HCT116 (cell line): ENCODE results near the gene AP1G1. TPM values are rescaled to one million over a fixed set of nuclear protein-coding genes. Genes with fewer than 3 reads are reported as not detected.

Experiments used
- ATAC-seq: fragments of 200-7000 bp; cut with Tn5 transposase; 2 replicates; pipeline ENCODE4 v1.9.1; 2020; ENCODE audit warnings: mild to moderate bottlenecking, moderate library complexity
- BruUV-seq: library from RNA; stranded (reverse); fragments of 400-500 nt; replicated peaks from 2 replicates; lab custom pipeline; 2021; lab: Mats Ljungman, UMichigan
- CTCF ChIA-PET: fragments of 300-600 bp; sonication (Branson Sonifier 250); formaldehyde crosslinking; loops from one replicate; lab custom pipeline; 2021; ENCODE audit warnings: antibody characterized with exemption; lab: Charles Lee
- POLR2A ChIA-PET: fragments of 300-600, 350-600 bp; sonication (Branson Sonifier 250); formaldehyde crosslinking; loops from one replicate; lab custom pipeline; 2021; ENCODE audit warnings: antibody characterized with exemption; lab: Charles Lee
- RAD21 ChIA-PET, 2 experiments: fragments of 300-600 bp; sonication (Branson Sonifier 250); formaldehyde crosslinking; loops; one replicate each; lab custom pipeline; 2023; ENCODE audit warnings: low total read pairs in 2 of 2; ENCODE audit not compliant: uncharacterized antibody in 2 of 2, unreplicated experiment in 2 of 2, low non-redundant PET in 1 of 2; lab: Charles Lee
- DNase-seq: peaks from one replicate; pipeline ENCODE4 v3.0.0-alpha.2; 2010; ENCODE audit warnings: low read depth, low spot score
- H2AFZ ChIP-seq: fragments of 200-600 bp; shearing (Covaris generic), sonication (generic); 2 replicates; pipeline ENCODE4 v1.6.1; 2017; ENCODE audit warnings: low read depth, mixed run types, mixed read lengths, antibody characterized with exemption, low read length; ENCODE audit not compliant: poor library complexity, severe bottlenecking
- H3K27ac ChIP-seq: 2 replicates; pipeline ENCODE4 v1.5.1; 2012; ENCODE audit warnings: low read depth, low read length
- H3K27me3 ChIP-seq: fragments of 200-600 bp; sonication (generic); 2 replicates; pipeline ENCODE4 v1.6.1; 2016; ENCODE audit warnings: mixed run types, low read length, mixed read lengths; ENCODE audit not compliant: insufficient read depth
- H3K36me3 ChIP-seq, 2 experiments: fragments of 200-500 bp in 1 of 2; fragments of 200-600 bp in 1 of 2; sonication (Bioruptor generic) in 1 of 2; sonication (generic) in 1 of 2; 2 replicates each; pipeline versions ENCODE4 v1.5.1 to v1.6.1; 2014 to 2016; ENCODE audit warnings: low read length in 2 of 2, inconsistent platforms in 1 of 2, mixed read lengths in 1 of 2, mixed run types in 1 of 2; ENCODE audit not compliant: insufficient read depth in 2 of 2, control insufficient read depth in 1 of 2
- H3K4me1 ChIP-seq, 2 experiments: fragments of 200-600 bp in 1 of 2; sonication (generic) in 1 of 2; 2 replicates each; pipeline versions ENCODE4 v1.5.1 to v1.6.1; 2012 to 2017; ENCODE audit warnings: low read length in 2 of 2, inconsistent platforms in 1 of 2, mild to moderate bottlenecking in 1 of 2, mixed read lengths in 1 of 2, mixed run types in 1 of 2, moderate library complexity in 1 of 2; ENCODE audit not compliant: insufficient read depth in 2 of 2, control insufficient read depth in 1 of 2
- H3K4me2 ChIP-seq: fragments of 200-600 bp; sonication (generic); 2 replicates; pipeline ENCODE4 v1.6.1; 2017; ENCODE audit warnings: mixed run types, low read length, mixed read lengths
- H3K4me3 ChIP-seq, 2 experiments: fragments of 200-600 bp in 1 of 2; sonication (generic) in 1 of 2; replicated peaks in 1 of 2; 2 replicates each; pipeline ENCODE4 v1.5.1; 2011 to 2016; ENCODE audit warnings: low read length in 2 of 2, control low read depth in 1 of 2, low read depth in 1 of 2, mild to moderate bottlenecking in 1 of 2, mixed read lengths in 1 of 2, mixed run types in 1 of 2
- H3K79me2 ChIP-seq: fragments of 200-600 bp; sonication (generic); 2 replicates; pipeline ENCODE4 v1.6.1; 2017; ENCODE audit warnings: mild to moderate bottlenecking, mixed run types, low read length, moderate library complexity, mixed read lengths; ENCODE audit not compliant: insufficient read depth
- H3K9ac ChIP-seq: fragments of 200-600 bp; sonication (generic); 2 replicates; pipeline ENCODE4 v1.6.1; 2016; ENCODE audit warnings: low read length, mixed read lengths
- H3K9me2 ChIP-seq: fragments of 200-600 bp; sonication (generic), shearing (Covaris generic); 2 replicates; pipeline ENCODE4 v1.6.1; 2017; ENCODE audit warnings: mixed run types, mild to moderate bottlenecking, moderate library complexity; ENCODE audit not compliant: insufficient read depth
- H3K9me3 ChIP-seq, 2 experiments: fragments of 200-500 bp in 1 of 2; fragments of 200-600 bp in 1 of 2; sonication (Bioruptor generic) in 1 of 2; sonication (generic) in 1 of 2; 2 replicates each; pipeline ENCODE4 v1.6.1; 2014 to 2017; ENCODE audit warnings: low read length in 2 of 2, mixed read lengths in 2 of 2, inconsistent platforms in 1 of 2, low read depth in 1 of 2, mild to moderate bottlenecking in 1 of 2, mixed run types in 1 of 2, moderate library complexity in 1 of 2; ENCODE audit not compliant: control insufficient read depth in 1 of 2, insufficient read depth in 1 of 2
- H4K20me1 ChIP-seq: fragments of 200-600 bp; sonication (generic), shearing (Covaris generic); 2 replicates; pipeline ENCODE4 v1.6.1; 2017; ENCODE audit warnings: mixed run types, mild to moderate bottlenecking, moderate library complexity; ENCODE audit not compliant: insufficient read depth
- CBX3 ChIP-seq: IDR thresholded peaks from 2 replicates; pipeline ENCODE4 v1.6.1; 2012; ENCODE audit warnings: low read depth
- CEBPB ChIP-seq: IDR thresholded peaks from 2 replicates; pipeline ENCODE4 v1.6.1; 2012; ENCODE audit warnings: low read depth
- EGR1 ChIP-seq: IDR thresholded peaks from 2 replicates; pipeline ENCODE4 v1.6.1; 2012; ENCODE audit warnings: low read depth
- ELF1 ChIP-seq: IDR thresholded peaks from 2 replicates; pipeline ENCODE4 v1.6.1; 2012; ENCODE audit warnings: low read depth, borderline replicate concordance
- EZH2phosphoT487 ChIP-seq: fragments of 200-600 bp; IDR thresholded peaks from 2 replicates; pipeline ENCODE4 v1.6.1; 2018; ENCODE audit warnings: antibody characterized with exemption, borderline replicate concordance
- FOSL1 ChIP-seq: IDR thresholded peaks from 2 replicates; pipeline ENCODE4 v1.6.1; 2012; ENCODE audit warnings: low read depth
- JUND ChIP-seq: IDR thresholded peaks from 2 replicates; pipeline ENCODE4 v1.6.1; 2012
- POLR2A ChIP-seq: IDR thresholded peaks from 2 replicates; pipeline ENCODE4 v1.7.0; 2011; ENCODE audit warnings: borderline replicate concordance; ENCODE audit not compliant: insufficient read depth, insufficient read length; ENCODE audit errors: extremely low read depth
- POLR2AphosphoS5 ChIP-seq: IDR thresholded peaks from 2 replicates; pipeline ENCODE4 v1.6.1; 2011; ENCODE audit warnings: mild to moderate bottlenecking, low read depth, low read length, moderate library complexity
- RAD21 ChIP-seq: IDR thresholded peaks from 2 replicates; pipeline ENCODE4 v1.6.1; 2012; ENCODE audit warnings: low read depth, mild to moderate bottlenecking
- SIN3A ChIP-seq: IDR thresholded peaks from 2 replicates; pipeline ENCODE4 v1.6.1; 2012; ENCODE audit warnings: low read depth
- SP1 ChIP-seq: IDR thresholded peaks from 2 replicates; pipeline ENCODE4 v1.6.1; 2012; ENCODE audit warnings: low read depth
- SRF ChIP-seq: IDR thresholded peaks from 2 replicates; pipeline ENCODE4 v1.6.1; 2012; ENCODE audit warnings: low read depth
- TCF7L2 ChIP-seq: IDR thresholded peaks from 2 replicates; pipeline ENCODE4 v1.7.0; 2011; ENCODE audit warnings: borderline replicate concordance, inconsistent platforms; ENCODE audit not compliant: insufficient read depth, insufficient read length; ENCODE audit errors: extremely low read depth
- YY1 ChIP-seq: IDR thresholded peaks from 2 replicates; pipeline ENCODE4 v1.6.1; 2011; ENCODE audit warnings: low read length, low read depth, moderate library complexity, mild to moderate bottlenecking; ENCODE audit not compliant: insufficient replicate concordance; ENCODE audit errors: extremely low read depth
- ZFX ChIP-seq: fragments of 450-650 bp; IDR thresholded peaks from 2 replicates; pipeline ENCODE4 v1.6.1; 2017
- ZNF274 ChIP-seq: fragments of 200-500 bp; sonication (Bioruptor generic); IDR thresholded peaks from 2 replicates; pipeline ENCODE4 v1.6.1; 2014; ENCODE audit warnings: mild to moderate bottlenecking, low read depth, low read length, inconsistent platforms
- intact Hi-C: fragments of 100-400 bp; cut with micrococcal nuclease; formaldehyde crosslinking; loops from 2 replicates; pipeline ENCODE4 v1.10.0; 2022
- total RNA-seq: library from RNA; stranded (reverse); gene quantifications from one replicate; pipeline ENCODE4 v1.2.1, GENCODE V29; 2021; ENCODE audit not compliant: unreplicated experiment
- TF ChIP-seq, protein P1 (sequence below): IDR thresholded peaks from 2 replicates; pipeline ENCODE4 v1.6.1; 2012
- TF ChIP-seq, protein P2 (sequence below): IDR thresholded peaks from 2 replicates; pipeline ENCODE4 v1.6.1; 2012; ENCODE audit warnings: low read depth
- TF ChIP-seq, protein P3 (sequence below): IDR thresholded peaks from 2 replicates; pipeline ENCODE4 v1.6.1; 2012

AP1G1 gene
- total RNA-seq, 1 experiment from 2014 or later, result 70.2 TPM

DNA sequence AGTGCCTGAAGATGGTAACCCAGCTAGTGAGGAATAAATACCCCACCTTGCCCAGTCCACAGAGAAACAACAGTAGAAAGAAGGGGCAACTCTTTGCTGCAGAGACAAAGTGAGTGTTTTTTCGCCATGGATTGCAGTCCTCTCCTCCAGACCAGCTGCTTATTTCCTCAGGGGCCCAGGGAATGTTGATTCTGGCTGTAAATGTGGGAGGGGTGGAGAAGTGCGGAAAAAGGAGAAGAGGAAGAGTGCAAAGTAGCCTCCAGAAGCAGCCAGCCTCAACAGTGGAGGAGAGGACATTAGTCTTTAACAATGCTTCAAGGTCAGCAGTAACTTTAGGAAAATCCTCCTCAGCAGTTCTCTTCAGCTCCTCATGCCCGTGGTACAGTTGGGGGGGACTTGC, 76.0 kb downstream of the AP1G1 start:
- no peak overlapping the region for H3K9ac ChIP-seq
- no TSS peak for BruUV-seq
- H3K27ac ChIP-seq, result no peak overlapping the region
- no peaks in the 10 kb centered on the region for H3K79me2 ChIP-seq
- DNase-seq (no peak), ATAC-seq (no peak)
- RAD21 ChIA-PET, result no interaction called here
- H3K9me3 ChIP-seq, result no peaks in the 10 kb centered on the region
- no peaks in the 10 kb centered on the region for H3K27me3 ChIP-seq
- POLR2A ChIA-PET, result no interaction called here
- TF ChIP-seq, protein P1, sequence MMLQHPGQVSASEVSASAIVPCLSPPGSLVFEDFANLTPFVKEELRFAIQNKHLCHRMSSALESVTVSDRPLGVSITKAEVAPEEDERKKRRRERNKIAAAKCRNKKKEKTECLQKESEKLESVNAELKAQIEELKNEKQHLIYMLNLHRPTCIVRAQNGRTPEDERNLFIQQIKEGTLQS, result no peak
- TF ChIP-seq CEBPB (no peak), EGR1 (no peak), JUND (no peak), SRF (no peak), CBX3 (no peak), ZNF274 (no peak), ZFX (no peak), RAD21 (no peak), TCF7L2 (no peak), POLR2A (no peak), YY1 (no peak), POLR2AphosphoS5 (no peak), EZH2phosphoT487 (no peak), SP1 (no peak), FOSL1 (no peak), ELF1 (no peak), SIN3A (no peak)
- TF ChIP-seq, protein P2, sequence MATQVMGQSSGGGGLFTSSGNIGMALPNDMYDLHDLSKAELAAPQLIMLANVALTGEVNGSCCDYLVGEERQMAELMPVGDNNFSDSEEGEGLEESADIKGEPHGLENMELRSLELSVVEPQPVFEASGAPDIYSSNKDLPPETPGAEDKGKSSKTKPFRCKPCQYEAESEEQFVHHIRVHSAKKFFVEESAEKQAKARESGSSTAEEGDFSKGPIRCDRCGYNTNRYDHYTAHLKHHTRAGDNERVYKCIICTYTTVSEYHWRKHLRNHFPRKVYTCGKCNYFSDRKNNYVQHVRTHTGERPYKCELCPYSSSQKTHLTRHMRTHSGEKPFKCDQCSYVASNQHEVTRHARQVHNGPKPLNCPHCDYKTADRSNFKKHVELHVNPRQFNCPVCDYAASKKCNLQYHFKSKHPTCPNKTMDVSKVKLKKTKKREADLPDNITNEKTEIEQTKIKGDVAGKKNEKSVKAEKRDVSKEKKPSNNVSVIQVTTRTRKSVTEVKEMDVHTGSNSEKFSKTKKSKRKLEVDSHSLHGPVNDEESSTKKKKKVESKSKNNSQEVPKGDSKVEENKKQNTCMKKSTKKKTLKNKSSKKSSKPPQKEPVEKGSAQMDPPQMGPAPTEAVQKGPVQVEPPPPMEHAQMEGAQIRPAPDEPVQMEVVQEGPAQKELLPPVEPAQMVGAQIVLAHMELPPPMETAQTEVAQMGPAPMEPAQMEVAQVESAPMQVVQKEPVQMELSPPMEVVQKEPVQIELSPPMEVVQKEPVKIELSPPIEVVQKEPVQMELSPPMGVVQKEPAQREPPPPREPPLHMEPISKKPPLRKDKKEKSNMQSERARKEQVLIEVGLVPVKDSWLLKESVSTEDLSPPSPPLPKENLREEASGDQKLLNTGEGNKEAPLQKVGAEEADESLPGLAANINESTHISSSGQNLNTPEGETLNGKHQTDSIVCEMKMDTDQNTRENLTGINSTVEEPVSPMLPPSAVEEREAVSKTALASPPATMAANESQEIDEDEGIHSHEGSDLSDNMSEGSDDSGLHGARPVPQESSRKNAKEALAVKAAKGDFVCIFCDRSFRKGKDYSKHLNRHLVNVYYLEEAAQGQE, result no peak
- TF ChIP-seq, protein P3, sequence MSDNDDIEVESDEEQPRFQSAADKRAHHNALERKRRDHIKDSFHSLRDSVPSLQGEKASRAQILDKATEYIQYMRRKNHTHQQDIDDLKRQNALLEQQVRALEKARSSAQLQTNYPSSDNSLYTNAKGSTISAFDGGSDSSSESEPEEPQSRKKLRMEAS, result no peak
- CTCF ChIA-PET, result no interaction called here
- H4K20me1 ChIP-seq, result no peaks in the 10 kb centered on the region
- H3K4me2 ChIP-seq, result no peak overlapping the region
- intact Hi-C loops, result no loop called here
- no peak overlapping the region for H3K4me3 ChIP-seq
- H3K9me2 ChIP-seq, result no peaks in the 10 kb centered on the region
- peaks cover 25 to 42% of the 10 kb centered on the region in 2 experiments; a peak in 3 of 4 replicates for H3K36me3 ChIP-seq
- no peaks in the 10 kb centered on the region for H3K4me1 ChIP-seq
- H2AFZ ChIP-seq, result no peak overlapping the region
